ENCODE measurements around the gene PRTFDC1.

DNA sequence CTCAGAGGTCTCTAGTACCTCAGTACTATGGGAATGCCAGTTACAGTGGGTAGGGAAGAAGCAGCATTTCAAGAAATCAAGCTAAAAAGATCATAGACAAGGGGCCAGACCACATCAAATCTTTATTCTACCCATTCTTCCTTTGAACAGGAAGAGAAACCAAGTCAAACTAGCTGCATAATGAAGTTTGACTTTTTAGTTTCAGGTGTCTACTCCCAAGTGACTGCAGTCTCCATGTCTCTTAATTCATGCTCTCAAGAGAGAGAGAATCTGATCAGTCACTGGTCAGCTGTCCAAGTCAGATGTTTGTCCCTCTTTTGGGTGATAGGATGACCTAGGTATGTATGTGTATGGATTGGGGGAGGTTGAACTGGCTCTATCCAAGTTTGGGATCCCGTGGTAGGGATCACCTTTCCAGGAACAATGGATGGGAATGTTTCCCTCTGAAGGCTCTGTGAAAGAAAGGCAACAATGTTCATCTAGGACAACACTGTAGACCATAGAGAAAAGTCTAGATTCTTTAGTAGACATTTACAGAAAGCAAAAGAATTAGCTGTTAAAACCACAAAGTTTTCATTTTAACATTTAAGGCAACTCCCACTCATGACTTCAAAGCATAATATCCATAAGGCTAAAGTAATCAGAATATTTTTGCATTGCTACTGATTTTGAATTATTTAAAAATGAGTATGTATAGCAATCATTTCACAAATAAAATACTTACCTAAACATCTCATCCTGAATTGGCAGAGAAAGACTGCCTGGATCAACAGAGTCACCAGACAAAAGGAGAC lies 30.1 kb upstream of the PRTFDC1 start:
- no peak for TF ChIP-seq TAF1 (IDR thresholded peaks at IDR 0.05; ENCODE audit: low read depth)
- TF ChIP-seq YY1 (IDR thresholded peaks at IDR 0.05; ENCODE audit: low read depth), result no peak
- TF ChIP-seq CEBPB (IDR thresholded peaks at IDR 0.05), result no peak
- TF ChIP-seq, protein P1, sequence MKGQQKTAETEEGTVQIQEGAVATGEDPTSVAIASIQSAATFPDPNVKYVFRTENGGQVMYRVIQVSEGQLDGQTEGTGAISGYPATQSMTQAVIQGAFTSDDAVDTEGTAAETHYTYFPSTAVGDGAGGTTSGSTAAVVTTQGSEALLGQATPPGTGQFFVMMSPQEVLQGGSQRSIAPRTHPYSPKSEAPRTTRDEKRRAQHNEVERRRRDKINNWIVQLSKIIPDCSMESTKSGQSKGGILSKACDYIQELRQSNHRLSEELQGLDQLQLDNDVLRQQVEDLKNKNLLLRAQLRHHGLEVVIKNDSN (IDR thresholded peaks at IDR 0.05), result no peak
- TF ChIP-seq, protein P2, sequence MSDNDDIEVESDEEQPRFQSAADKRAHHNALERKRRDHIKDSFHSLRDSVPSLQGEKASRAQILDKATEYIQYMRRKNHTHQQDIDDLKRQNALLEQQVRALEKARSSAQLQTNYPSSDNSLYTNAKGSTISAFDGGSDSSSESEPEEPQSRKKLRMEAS (IDR thresholded peaks at IDR 0.05), result no peak
- TF ChIP-seq RAD21 (IDR thresholded peaks at IDR 0.05; ENCODE audit: low read depth), result no peak
- no peak for TF ChIP-seq TCF12 (IDR thresholded peaks at IDR 0.05; ENCODE audit: low read depth)
- TF ChIP-seq EP300 (IDR thresholded peaks at IDR 0.05; ENCODE audit: borderline replicate concordance), result no peak
- TF ChIP-seq EGR1 (IDR thresholded peaks at IDR 0.05), result no peak
- no peak for TF ChIP-seq TEAD4 (IDR thresholded peaks at IDR 0.05)
- TF ChIP-seq, protein P3, sequence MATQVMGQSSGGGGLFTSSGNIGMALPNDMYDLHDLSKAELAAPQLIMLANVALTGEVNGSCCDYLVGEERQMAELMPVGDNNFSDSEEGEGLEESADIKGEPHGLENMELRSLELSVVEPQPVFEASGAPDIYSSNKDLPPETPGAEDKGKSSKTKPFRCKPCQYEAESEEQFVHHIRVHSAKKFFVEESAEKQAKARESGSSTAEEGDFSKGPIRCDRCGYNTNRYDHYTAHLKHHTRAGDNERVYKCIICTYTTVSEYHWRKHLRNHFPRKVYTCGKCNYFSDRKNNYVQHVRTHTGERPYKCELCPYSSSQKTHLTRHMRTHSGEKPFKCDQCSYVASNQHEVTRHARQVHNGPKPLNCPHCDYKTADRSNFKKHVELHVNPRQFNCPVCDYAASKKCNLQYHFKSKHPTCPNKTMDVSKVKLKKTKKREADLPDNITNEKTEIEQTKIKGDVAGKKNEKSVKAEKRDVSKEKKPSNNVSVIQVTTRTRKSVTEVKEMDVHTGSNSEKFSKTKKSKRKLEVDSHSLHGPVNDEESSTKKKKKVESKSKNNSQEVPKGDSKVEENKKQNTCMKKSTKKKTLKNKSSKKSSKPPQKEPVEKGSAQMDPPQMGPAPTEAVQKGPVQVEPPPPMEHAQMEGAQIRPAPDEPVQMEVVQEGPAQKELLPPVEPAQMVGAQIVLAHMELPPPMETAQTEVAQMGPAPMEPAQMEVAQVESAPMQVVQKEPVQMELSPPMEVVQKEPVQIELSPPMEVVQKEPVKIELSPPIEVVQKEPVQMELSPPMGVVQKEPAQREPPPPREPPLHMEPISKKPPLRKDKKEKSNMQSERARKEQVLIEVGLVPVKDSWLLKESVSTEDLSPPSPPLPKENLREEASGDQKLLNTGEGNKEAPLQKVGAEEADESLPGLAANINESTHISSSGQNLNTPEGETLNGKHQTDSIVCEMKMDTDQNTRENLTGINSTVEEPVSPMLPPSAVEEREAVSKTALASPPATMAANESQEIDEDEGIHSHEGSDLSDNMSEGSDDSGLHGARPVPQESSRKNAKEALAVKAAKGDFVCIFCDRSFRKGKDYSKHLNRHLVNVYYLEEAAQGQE (IDR thresholded peaks at IDR 0.05; ENCODE audit: low read depth), result no peak
- TF ChIP-seq NFIC (IDR thresholded peaks at IDR 0.05), result no peak
- no peak for TF ChIP-seq FOXM1 (IDR thresholded peaks at IDR 0.05; ENCODE audit: borderline replicate concordance, low read depth)
